Small intestine (tissue), 7 donors: ENCODE data around the gene PPCS. TPM values are rescaled to one million over a fixed set of nuclear protein-coding genes. Genes with fewer than 3 reads are reported as not detected.
"Not testable (repeated sequence)": the region's sequence is repeated elsewhere in the genome, so short reads cannot be mapped to it uniquely, and the experiment has no call there.

Experiments used
- DNase-seq, 2 donors: peaks; one replicate each; pipeline versions ENCODE4 v3.0.0 to v3.0.0-alpha.2; 2013
- FAIRE-seq: peaks from 2 replicates; lab custom pipeline; 2012; peaks lifted over from hg19 to GRCh38; lab: Jason Lieb, UNC
- H3K27ac ChIP-seq, 3 donors: one replicate each; pipeline ENCODE4 v1.5.1; 2013; ENCODE audit warnings: low read length in 2 of 3, mild to moderate bottlenecking in 2 of 3, control low read depth in 1 of 3, inconsistent platforms in 1 of 3, low read depth in 1 of 3, moderate library complexity in 1 of 3
- H3K27me3 ChIP-seq, 3 donors: one replicate each; pipeline ENCODE4 v1.6.1; 2013; ENCODE audit warnings: low read length in 3 of 3, inconsistent platforms in 1 of 3; ENCODE audit not compliant: control insufficient read depth in 3 of 3, insufficient read depth in 3 of 3
- H3K36me3 ChIP-seq, 3 donors: one replicate each; pipeline ENCODE4 v1.6.1; 2013; ENCODE audit warnings: low read length in 3 of 3, inconsistent platforms in 1 of 3, low read depth in 1 of 3, mild to moderate bottlenecking in 1 of 3, moderate library complexity in 1 of 3; ENCODE audit not compliant: control insufficient read depth in 3 of 3, insufficient read depth in 2 of 3
- H3K4me1 ChIP-seq, 3 donors: one replicate each; pipeline ENCODE4 v1.6.1; 2013; ENCODE audit warnings: low read length in 2 of 3, inconsistent platforms in 1 of 3, low read depth in 1 of 3, mild to moderate bottlenecking in 1 of 3, moderate library complexity in 1 of 3; ENCODE audit not compliant: control insufficient read depth in 3 of 3, insufficient read depth in 2 of 3
- H3K4me3 ChIP-seq, 3 donors: one replicate each; pipeline ENCODE4 v1.5.1; 2013; ENCODE audit warnings: low read length in 3 of 3, control low read depth in 1 of 3, inconsistent platforms in 1 of 3, low read depth in 1 of 3, mild to moderate bottlenecking in 1 of 3, moderate library complexity in 1 of 3
- H3K9me3 ChIP-seq, 2 donors: one replicate each; pipeline ENCODE4 v1.6.1; 2013; ENCODE audit warnings: low read depth in 1 of 2, low read length in 1 of 2; ENCODE audit not compliant: control insufficient read depth in 2 of 2, insufficient read depth in 1 of 2
- WGBS, 3 donors: extraction: QIAGEN DNeasy Blood & Tissue Kit; methylation state at CpG; one replicate each; pipeline ENCODE4 v1.1.7; 2013; 5-methylcytosine and 5-hydroxymethylcytosine counted together
- polyA plus RNA-seq, 4 donors: library from polyadenylated mRNA; stranded (reverse) in 3 of 4; unstranded in 1 of 4; fragments of 200-250 nt in 3 of 4; fragments of 120-200 nt in 1 of 4; gene quantifications; one replicate each; pipeline versions ENCODE4 v1.2.1 to v1.2.3, GENCODE V29; 2013
- donor health status: healthy with polysubstance abuse.
- donor health status: control.
- donor health status: control.
- donor health status: Bipolar disorder and iron deficiency.
- donor health status: healthy.

The PPCS gene
- polyA plus RNA-seq, 4 donors = 85.0 to 175 (median 123) TPM

DNA sequence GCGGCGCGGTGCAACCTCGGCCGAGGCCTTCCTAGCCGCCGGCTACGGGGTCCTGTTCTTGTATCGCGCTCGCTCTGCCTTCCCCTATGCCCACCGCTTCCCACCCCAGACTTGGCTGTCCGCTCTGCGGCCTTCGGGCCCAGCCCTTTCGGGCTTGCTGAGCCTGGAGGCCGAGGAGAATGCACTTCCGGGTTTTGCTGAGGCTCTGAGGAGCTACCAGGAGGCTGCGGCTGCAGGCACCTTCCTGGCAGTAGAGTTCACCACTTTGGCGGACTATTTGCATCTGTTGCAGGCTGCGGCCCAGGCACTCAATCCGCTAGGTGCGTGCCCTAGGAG is 379 bp downstream of the PPCS start:
- peaks cover 0 to 7% (median 3%) of the 10 kb centered on the region in 3 donors for H3K36me3 ChIP-seq
- H3K4me3 ChIP-seq = peak overlapping the region; percentile 75 to 93 (median 87)
- 0 to 1% (median 0%) methylated on average over 22 to 23 of the region's 23 CpGs for WGBS, 3 donors
- H3K4me1 ChIP-seq = peaks cover 3 to 24% (median 4%) of the 10 kb centered on the region in 3 donors
- DNase-seq (peak in 1 of 2 donors; percentile 76), FAIRE-seq (no peak)
- H3K27ac ChIP-seq = peak overlapping the region; percentile 94 to 98 (median 94)
- no peaks in the 10 kb centered on the region for H3K27me3 ChIP-seq
- no peaks in the 10 kb centered on the region for H3K9me3 ChIP-seq

DNA sequence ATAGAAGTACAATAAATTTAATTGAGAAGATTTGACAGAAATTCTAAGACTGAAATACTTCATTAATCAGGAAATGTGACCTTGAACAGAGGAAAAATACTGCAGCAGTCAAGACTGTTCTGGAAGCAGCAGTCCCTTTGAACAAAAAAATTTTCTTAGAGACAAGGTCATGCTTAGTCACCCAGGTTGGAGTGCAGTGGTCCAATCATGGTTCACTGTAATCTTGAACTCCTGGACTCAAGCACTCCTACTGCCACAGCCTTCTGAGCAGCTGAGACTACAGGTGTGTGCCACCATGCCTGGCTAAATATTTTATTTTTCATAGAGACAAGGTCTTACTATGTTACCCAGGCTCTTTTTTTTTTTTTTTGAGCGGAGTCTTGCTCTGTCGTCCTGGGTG is 4.9 kb downstream of the PPCS start:
- Histone ChIP-seq H3K9me3 (no peaks in the 10 kb centered on the region), H3K27me3 (no peaks in the 10 kb centered on the region), H3K4me3 (no peak overlapping the region), H3K27ac (no peak overlapping the region), H3K4me1 (peaks cover 3 to 26% (median 4%) of the 10 kb centered on the region in 3 donors), H3K36me3 (peaks cover 0 to 7% (median 3%) of the 10 kb centered on the region in 3 donors)
- 76 to 86% (median 83%) methylated on average over 2 of the region's 2 CpGs for WGBS, 3 donors
- DNase-seq (peak; percentile 43 to 58), FAIRE-seq (no peak)

DNA sequence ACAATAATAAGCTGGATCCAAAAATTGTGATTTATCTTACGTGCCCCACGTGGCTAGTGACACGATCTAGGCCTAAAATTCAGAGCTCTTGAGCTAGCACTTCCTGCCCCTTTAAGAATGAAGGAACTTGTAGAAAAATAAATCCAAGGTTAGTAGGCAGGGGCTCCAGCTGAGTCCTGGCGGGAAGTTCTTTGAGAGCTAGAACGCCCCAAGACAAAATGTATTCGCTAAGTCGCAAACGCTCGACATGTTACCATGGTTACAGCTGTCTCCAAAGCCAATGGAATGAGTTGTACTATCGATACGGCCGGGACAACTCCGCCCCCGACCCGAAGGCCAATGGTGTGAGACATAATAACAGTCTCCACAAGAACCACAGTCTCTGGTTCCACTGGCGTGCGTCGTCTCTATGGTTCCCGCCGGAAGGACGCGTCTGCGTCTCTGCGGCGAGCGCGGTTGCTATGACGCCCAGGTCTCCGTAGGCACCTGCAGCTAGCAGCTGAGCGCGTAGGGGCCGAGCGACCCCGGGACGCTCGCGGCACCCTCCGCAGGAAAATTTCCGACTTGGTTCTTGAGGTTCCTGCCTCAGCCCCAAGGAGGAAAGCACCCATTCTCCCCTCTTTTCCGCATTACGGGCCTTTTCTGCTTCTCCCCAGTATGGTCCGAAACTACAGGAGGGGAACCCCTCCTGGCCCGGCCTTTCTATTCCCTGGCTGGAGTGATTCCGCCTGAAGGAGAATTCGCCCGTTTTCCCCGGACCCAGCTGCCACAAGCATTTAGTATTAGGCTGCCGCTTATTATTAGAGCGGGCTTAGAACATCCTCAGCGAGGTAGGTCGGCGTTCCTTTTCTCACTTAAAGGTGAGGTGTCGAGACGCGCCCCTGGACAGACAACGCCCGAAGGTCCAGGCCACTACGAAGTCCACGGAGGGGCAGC is 6.8 kb downstream of the PPCS start, which contains the start of gene CCDC30:
TSS of gene CCDC30 (plus strand) at position 459 of the 936 bp plus-strand sequence. CDS start 17,266 bp downstream, outside the sequence.
- Histone ChIP-seq H3K27ac (peak within 1 kb of the TSS in 2 of 3 donors; percentile 32 to 71), H3K9me3 (no peaks in the 10 kb centered on the region), H3K4me1 (peaks cover 0 to 18% (median 0%) of the 10 kb centered on the region in 3 donors), H3K27me3 (no peaks in the 10 kb centered on the region), H3K36me3 (peaks cover 0 to 4% (median 2%) of the 10 kb centered on the region in 3 donors), H3K4me3 (peak within 1 kb of the TSS; percentile 46 to 70 (median 52))
- WGBS, 3 donors = 1 to 2% (median 1%) methylated on average over 59 of the region's 59 CpGs
- DNase-seq = peak; percentile 97 to 99
- no peak for FAIRE-seq

DNA sequence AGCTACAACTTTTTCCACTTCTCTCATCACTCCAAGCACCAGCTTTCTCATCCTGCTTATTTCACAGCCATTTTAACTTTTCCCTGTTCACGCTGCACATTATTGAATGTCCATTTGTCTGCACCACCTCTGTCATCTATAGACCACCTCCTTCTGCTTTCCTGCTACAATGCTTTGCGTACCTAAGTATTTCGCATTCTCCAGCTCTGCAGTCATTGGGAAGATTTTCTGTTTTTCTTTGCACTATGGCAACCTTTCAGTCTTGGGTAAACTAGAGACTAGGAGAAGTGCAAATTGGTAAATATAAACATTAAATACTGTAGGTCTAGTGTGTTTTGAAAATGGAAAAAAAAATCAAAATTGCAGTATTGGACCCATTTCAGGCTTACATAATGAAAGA is 7.6 kb downstream of the PPCS start:
- DNase-seq (no peak), FAIRE-seq (no peak)
- Histone ChIP-seq H3K27me3 (no peaks in the 10 kb centered on the region), H3K27ac (peak overlapping the region in 1 of 3 donors; percentile 71), H3K4me3 (peak overlapping the region in 1 of 3 donors; percentile 70), H3K36me3 (peaks cover 0 to 4% (median 0%) of the 10 kb centered on the region in 3 donors), H3K4me1 (peaks cover 0 to 16% (median 0%) of the 10 kb centered on the region in 3 donors), H3K9me3 (no peaks in the 10 kb centered on the region)
- WGBS, 3 donors = 80 to 93% (median 92%) methylated on average over 3 of the region's 3 CpGs

DNA sequence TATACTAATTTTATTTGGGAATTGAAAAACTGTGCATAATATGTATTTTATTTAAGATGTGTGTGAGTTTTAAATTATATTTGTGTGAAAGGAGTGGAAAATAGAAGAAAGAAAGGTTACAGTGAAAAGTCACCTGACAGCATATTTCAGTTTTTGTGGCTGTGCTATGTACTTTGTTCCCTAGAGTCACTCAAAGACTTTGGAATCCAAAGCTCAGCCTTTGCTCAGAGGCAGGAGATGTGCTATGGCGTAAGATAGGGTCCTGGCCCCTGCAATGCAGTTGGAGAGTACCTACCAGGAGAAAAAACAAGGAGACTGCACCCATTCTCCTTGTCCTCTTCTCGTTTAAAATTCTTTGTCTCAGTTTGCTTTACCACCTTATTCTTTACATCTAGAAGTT is 9.7 kb downstream of the PPCS start:
- Histone ChIP-seq H3K27me3 (no peaks in the 10 kb centered on the region), H3K36me3 (no peaks in the 10 kb centered on the region), H3K4me3 (no peak overlapping the region), H3K9me3 (no peaks in the 10 kb centered on the region), H3K27ac (peak overlapping the region in 1 of 3 donors; percentile 83), H3K4me1 (peaks cover 0 to 13% (median 0%) of the 10 kb centered on the region in 3 donors)
- FAIRE-seq = no peak
- DNase-seq = peak; percentile 21 to 78
- whole genome bisulfite sequencing, 3 donors = 61 to 76% (median 71%) methylated on average over 2 of the region's 2 CpGs

DNA sequence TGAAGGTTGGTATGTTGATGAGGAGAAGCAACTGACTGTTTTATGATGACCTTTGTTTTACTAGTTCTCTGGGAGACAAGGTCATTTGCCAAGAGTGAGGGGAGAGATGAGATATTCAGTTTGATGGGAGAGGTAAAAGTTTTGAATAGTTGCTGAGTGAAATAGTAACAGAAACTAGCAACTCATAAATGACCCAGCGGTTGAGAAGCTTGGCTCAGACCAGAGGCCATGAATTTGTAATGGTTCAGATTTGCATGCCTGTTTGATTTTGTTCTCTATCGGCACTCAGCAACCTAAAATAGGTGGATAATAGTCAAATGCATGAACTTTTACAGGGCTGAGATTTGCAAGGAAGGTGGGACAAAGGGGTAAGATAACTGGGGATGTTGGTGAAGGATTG is 13.4 kb downstream of the PPCS start:
- Histone ChIP-seq H3K27me3 (no peaks in the 10 kb centered on the region), H3K4me1 (peaks cover 0 to 7% (median 0%) of the 10 kb centered on the region in 3 donors), H3K4me3 (no peak overlapping the region), H3K36me3 (no peaks in the 10 kb centered on the region), H3K9me3 (no peaks in the 10 kb centered on the region), H3K27ac (no peak overlapping the region)
- DNase-seq (no peak), FAIRE-seq (no peak)
- 88 to 91% (median 91%) methylated on average over 2 of the region's 2 CpGs for WGBS, 3 donors

DNA sequence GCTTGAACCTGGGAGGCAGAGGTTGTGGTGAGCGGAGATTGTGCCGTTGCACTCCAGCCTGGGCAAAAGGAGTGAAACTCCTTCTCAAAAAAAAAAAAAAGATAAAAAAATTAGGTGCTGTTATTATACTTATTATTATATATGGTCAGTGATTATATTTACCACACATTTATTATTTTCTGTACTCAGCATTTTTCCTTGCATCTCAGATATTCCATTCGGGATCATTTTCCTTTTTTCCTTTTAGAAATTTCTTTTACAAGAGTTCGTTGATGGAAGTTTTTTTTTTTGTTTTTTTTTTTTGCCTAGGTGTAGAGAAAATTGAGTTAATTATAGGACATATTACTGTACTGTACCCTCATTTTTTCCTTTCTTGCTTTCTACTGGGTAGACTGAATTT is 20.3 kb downstream of the PPCS start:
- peaks cover 0 to 5% (median 0%) of the 10 kb centered on the region in 3 donors for H3K36me3 ChIP-seq
- no peaks in the 10 kb centered on the region for H3K27me3 ChIP-seq
- DNase-seq = no peak
- H3K4me3 ChIP-seq = no peak overlapping the region
- WGBS, 3 donors = 86 to 92% (median 90%) methylated on average over 4 of the region's 4 CpGs
- FAIRE-seq = no peak
- no peak overlapping the region for H3K27ac ChIP-seq
- H3K4me1 ChIP-seq = no peaks in the 10 kb centered on the region
- no peaks in the 10 kb centered on the region for H3K9me3 ChIP-seq

DNA sequence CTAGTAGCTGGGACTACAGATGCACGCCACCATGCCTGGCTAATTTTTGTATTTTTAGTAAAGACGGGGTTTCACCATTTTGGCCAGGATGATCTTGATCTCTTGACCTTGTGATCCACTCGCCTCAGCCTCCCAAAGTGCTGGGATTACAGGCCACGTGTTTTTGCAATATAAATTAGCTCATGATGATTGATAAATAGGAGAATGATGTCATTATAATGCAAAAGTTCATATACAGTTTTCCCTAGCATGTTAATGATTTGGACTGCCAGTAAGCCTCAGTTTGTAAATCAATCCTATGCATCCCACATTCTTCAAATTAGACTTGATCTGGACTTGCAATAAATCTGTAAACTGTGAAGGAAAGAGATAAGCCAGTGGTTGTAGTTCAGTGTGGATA is 21.0 kb downstream of the PPCS start:
- H3K4me3 ChIP-seq, FAIRE-seq, DNase-seq, H3K4me1 ChIP-seq, H3K27ac ChIP-seq, H3K9me3 ChIP-seq, H3K27me3 ChIP-seq, H3K36me3 ChIP-seq: not testable (repeated sequence)
- 82 to 85% (median 82%) methylated on average over 4 of the region's 4 CpGs for WGBS, 3 donors
